Large intestine (tissue), 3 donors: ENCODE results near the gene MPDZ. TPM values are rescaled to one million over a fixed set of nuclear protein-coding genes. Genes with fewer than 3 reads are reported as not detected.

Experiments used
- DNase-seq, 2 donors: peaks; one replicate each; pipeline versions ENCODE4 v3.0.0 to v3.0.0-alpha.2; 2013
- H3K27ac ChIP-seq: one replicate; pipeline ENCODE4 v1.5.1; 2013; ENCODE audit warnings: low read length
- H3K27me3 ChIP-seq: 2 replicates; pipeline ENCODE4 v1.6.1; 2013; ENCODE audit warnings: low read length; ENCODE audit not compliant: control insufficient read depth, insufficient read depth
- H3K36me3 ChIP-seq: 2 replicates; pipeline ENCODE4 v1.6.1; 2013; ENCODE audit warnings: low read length; ENCODE audit not compliant: control insufficient read depth, insufficient read depth
- H3K4me1 ChIP-seq: one replicate; pipeline ENCODE4 v1.6.1; 2013; ENCODE audit warnings: low read length; ENCODE audit not compliant: control insufficient read depth, insufficient read depth
- H3K4me3 ChIP-seq: one replicate; pipeline ENCODE4 v1.5.1; 2013; ENCODE audit warnings: low read length
- H3K9me3 ChIP-seq: one replicate; pipeline ENCODE4 v1.6.1; 2013; ENCODE audit warnings: mild to moderate bottlenecking, low read depth, low read length, moderate library complexity; ENCODE audit not compliant: control insufficient read depth
- WGBS: methylation state at CpG from one replicate; pipeline ENCODE4 v1.1.5; 2013; ENCODE audit warnings: low lambda C conversion rate; ENCODE audit not compliant: insufficient coverage; 5-methylcytosine and 5-hydroxymethylcytosine counted together
- polyA plus RNA-seq: library from polyadenylated mRNA; unstranded; fragments of 120-200 nt; gene quantifications from one replicate; pipeline ENCODE4 v1.2.1, GENCODE V29; 2013

The MPDZ gene
- polyA plus RNA-seq, 1 donor, result 51.0 TPM

- Histone ChIP-seq H3K4me3 (no peak overlapping the region), H3K4me1 (no peaks in the 10 kb centered on the region), H3K36me3 (no peaks in the 10 kb centered on the region), H3K27me3 (no peaks in the 10 kb centered on the region), H3K27ac (no peak overlapping the region), H3K9me3 (no peaks in the 10 kb centered on the region)
- no peak for DNase-seq
These were observed 215.5 kb downstream of the MPDZ start for GRCh38 chr9:13063880-13064459.

GRCh38 chr9:13061390-13061789 is 218.1 kb downstream of the MPDZ start:
- H3K36me3 ChIP-seq, result no peaks in the 10 kb centered on the region
- no peaks in the 10 kb centered on the region for H3K27me3 ChIP-seq
- H3K27ac ChIP-seq, result no peak overlapping the region
- no peak for DNase-seq
- no peaks in the 10 kb centered on the region for H3K4me1 ChIP-seq
- H3K9me3 ChIP-seq, result no peaks in the 10 kb centered on the region
- H3K4me3 ChIP-seq, result no peak overlapping the region
- WGBS, result 100% methylated on average over 1 of the region's 3 CpGs
